Stimulated activated memory B cell treated with anti-CD40 and anti-IgM and Interleukin-4, amounts not matched to agents 10 μg/mL and 1 μg/mL and 100 μg/mL, for 72 hours (primary cell): ENCODE measurements around the gene AKAP11.

Experiments used
- ATAC-seq: fragments of 150-1000 bp; cut with Tn5 transposase; 2 replicates; pipeline ENCODE4 v1.10.0; 2021
- H3K27ac Mint-ChIP-seq: one replicate; pipeline ENCODE4 v1.8.0; 2022; ENCODE audit warnings: mild to moderate bottlenecking, mixed read lengths
- H3K27me3 Mint-ChIP-seq: one replicate; pipeline ENCODE4 v1.8.0; 2022; ENCODE audit warnings: mixed read lengths
- H3K36me3 Mint-ChIP-seq: one replicate; pipeline ENCODE4 v1.8.0; 2022; ENCODE audit warnings: mixed read lengths
- H3K4me1 Mint-ChIP-seq: one replicate; pipeline ENCODE4 v1.8.0; 2022; ENCODE audit warnings: mixed read lengths
- H3K4me3 Mint-ChIP-seq: one replicate; pipeline ENCODE4 v1.8.0; 2022; ENCODE audit warnings: mild to moderate bottlenecking, moderate library complexity, mixed read lengths
- H3K9me3 Mint-ChIP-seq: one replicate; pipeline ENCODE4 v1.8.0; 2022; ENCODE audit warnings: mixed read lengths

AKAP11 gene

GRCh38 chr13:42283574-42283973 lies 11.6 kb downstream of the AKAP11 start:
- Mint-ChIP-seq H3K27me3 (no peaks in the 10 kb centered on the region), H3K4me1 (peaks cover 40% of the 10 kb centered on the region), H3K4me3 (no peak overlapping the region), H3K27ac (no peak overlapping the region), H3K36me3 (peaks cover 34% of the 10 kb centered on the region), H3K9me3 (no peaks in the 10 kb centered on the region)
- ATAC-seq, result no peak

GRCh38 chr13:42284068-42284467 lies 12.1 kb downstream of the AKAP11 start:
- Mint-ChIP-seq H3K36me3 (peaks cover 39% of the 10 kb centered on the region), H3K9me3 (no peaks in the 10 kb centered on the region), H3K27ac (no peak overlapping the region), H3K4me1 (peaks cover 45% of the 10 kb centered on the region), H3K4me3 (no peak overlapping the region), H3K27me3 (no peaks in the 10 kb centered on the region)
- no peak for ATAC-seq

- Mint-ChIP-seq H3K36me3 (peaks cover 81% of the 10 kb centered on the region), H3K27me3 (no peaks in the 10 kb centered on the region), H3K9me3 (no peaks in the 10 kb centered on the region), H3K4me1 (peaks cover 8% of the 10 kb centered on the region), H3K4me3 (no peak overlapping the region), H3K27ac (no peak overlapping the region)
- ATAC-seq, result no peak
Observed at GRCh38 chr13:42298392-42298791, 26.4 kb downstream of the AKAP11 start.

GRCh38 chr13:42305503-42305902 lies 33.6 kb downstream of the AKAP11 start:
- no peak for ATAC-seq
- Mint-ChIP-seq H3K4me1 (peaks cover 7% of the 10 kb centered on the region), H3K9me3 (no peaks in the 10 kb centered on the region), H3K27me3 (no peaks in the 10 kb centered on the region), H3K27ac (no peak overlapping the region), H3K4me3 (no peak overlapping the region), H3K36me3 (peaks cover 86% of the 10 kb centered on the region)

DNA sequence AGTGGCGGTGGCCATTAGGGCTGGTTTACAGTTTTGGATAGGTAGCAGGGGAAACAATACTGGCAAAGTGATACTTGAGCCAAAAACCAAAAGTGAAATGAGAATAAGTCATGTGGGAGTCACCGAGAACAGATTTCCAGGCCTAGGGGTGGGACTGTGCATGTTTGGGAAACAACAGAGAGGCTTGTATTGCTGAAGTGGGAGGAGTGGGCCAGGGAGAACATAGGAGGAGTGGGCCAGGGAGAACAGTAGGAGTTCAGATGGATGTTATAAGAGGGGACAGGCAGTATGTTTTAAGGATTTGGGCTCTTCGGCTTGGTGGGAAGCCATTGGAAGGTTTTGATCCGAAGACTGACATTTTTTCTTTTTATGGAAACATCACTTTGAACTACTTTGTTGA lies 35.5 kb downstream of the AKAP11 start:
- peak overlapping the region; percentile 31 for H3K27ac Mint-ChIP-seq
- no peaks in the 10 kb centered on the region for H3K9me3 Mint-ChIP-seq
- no peak overlapping the region for H3K4me3 Mint-ChIP-seq
- ATAC-seq, result no peak
- no peaks in the 10 kb centered on the region for H3K27me3 Mint-ChIP-seq
- peaks cover 18% of the 10 kb centered on the region for H3K4me1 Mint-ChIP-seq
- H3K36me3 Mint-ChIP-seq, result peaks cover 81% of the 10 kb centered on the region

- Mint-ChIP-seq H3K36me3 (peaks cover 52% of the 10 kb centered on the region), H3K27ac (no peak overlapping the region), H3K4me1 (peaks cover 14% of the 10 kb centered on the region), H3K27me3 (no peaks in the 10 kb centered on the region), H3K9me3 (no peaks in the 10 kb centered on the region), H3K4me3 (no peak overlapping the region)
- ATAC-seq, result no peak
Observed at GRCh38 chr13:42312817-42313431, 41.0 kb downstream of the AKAP11 start.

DNA sequence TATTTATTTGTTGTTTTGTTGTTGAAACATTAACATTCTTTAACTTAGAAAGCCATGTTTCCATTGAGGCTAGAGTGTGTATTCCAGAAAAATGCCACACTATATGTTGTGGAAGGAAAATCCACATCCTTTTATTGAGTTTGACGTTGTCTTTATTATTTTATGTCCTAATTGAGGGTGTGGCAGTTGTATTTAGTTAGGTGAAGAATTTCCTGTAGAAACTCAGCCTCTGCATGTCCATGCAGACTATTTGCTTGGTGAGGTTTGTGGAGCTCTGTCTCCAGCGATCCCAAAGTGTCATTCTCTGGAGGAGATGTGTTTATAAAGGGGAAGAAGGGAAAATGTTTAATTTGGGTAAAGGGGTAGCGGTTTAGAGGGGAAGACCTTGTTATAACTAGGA lies 46.6 kb downstream of the AKAP11 start:
- H3K36me3 Mint-ChIP-seq, result peaks cover 32% of the 10 kb centered on the region
- H3K4me1 Mint-ChIP-seq, result peaks cover 13% of the 10 kb centered on the region
- H3K4me3 Mint-ChIP-seq, result no peak overlapping the region
- no peak overlapping the region for H3K27ac Mint-ChIP-seq
- no peaks in the 10 kb centered on the region for H3K9me3 Mint-ChIP-seq
- no peak for ATAC-seq
- H3K27me3 Mint-ChIP-seq, result no peaks in the 10 kb centered on the region

DNA sequence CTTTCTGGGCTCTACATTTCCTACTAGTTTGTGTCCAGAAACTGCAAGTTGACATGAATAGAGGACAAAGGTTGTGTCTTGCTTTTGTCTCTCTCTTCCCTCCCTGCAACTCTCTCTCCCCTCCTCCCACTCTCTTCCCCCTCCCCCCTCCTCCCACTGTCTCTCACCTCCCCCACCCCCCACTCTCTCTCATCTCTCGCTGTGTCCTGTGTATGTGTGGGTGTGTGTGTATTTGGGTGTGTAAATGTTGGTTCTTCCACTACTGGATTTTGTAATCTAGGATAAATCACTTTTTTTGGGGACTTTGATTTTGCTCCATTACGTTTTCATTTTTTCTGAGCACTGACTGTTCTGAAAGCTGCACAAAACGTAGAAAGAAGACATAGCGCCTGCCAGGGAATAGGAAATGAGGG lies 48.4 kb downstream of the AKAP11 start:
- Mint-ChIP-seq H3K27me3 (no peaks in the 10 kb centered on the region), H3K27ac (no peak overlapping the region), H3K9me3 (no peaks in the 10 kb centered on the region), H3K4me1 (peaks cover 13% of the 10 kb centered on the region), H3K36me3 (peaks cover 28% of the 10 kb centered on the region), H3K4me3 (no peak overlapping the region)
- ATAC-seq, result no peak

DNA sequence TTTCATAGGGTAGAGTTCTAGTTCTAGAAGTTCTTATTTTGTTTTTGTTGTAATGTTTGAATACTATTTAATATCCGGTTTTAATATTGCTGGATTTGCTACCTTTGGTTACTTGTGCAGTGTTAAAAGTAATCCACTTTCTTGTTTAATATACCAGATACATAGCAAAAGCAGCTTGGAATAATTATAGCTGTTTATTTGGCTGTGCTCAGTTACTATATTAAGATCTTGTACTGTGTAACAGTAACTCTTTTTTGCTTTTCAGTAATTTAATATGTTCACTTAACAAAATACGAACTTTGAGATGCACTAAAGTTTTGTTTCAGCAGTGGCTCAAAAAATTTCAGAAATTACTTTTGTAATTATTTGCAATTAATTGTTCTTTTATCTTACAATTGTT lies 50.9 kb downstream of the AKAP11 start:
- Mint-ChIP-seq H3K4me1 (peaks cover 19% of the 10 kb centered on the region), H3K36me3 (peaks cover 28% of the 10 kb centered on the region), H3K27ac (no peak overlapping the region), H3K4me3 (no peak overlapping the region), H3K9me3 (no peaks in the 10 kb centered on the region), H3K27me3 (no peaks in the 10 kb centered on the region)
- no peak for ATAC-seq

DNA sequence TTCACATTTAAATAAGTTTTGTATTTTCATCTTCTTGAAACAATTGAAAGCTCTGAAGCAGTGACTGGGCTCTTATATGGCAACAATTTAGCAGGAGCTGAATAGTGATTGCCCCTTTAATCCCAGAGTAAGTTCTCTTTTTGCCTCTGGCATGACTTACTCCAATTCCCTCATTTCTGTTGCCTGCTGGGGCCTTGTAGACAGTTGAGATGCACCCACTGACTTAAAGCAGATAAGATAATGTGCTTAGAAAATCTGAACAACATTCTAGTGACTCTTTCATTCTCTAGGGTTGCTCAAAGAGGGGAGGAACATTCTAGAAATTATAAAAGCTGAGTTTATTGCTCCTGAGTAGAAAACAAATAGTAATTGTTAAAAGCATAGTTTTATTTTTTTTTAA lies 52.8 kb downstream of the AKAP11 start:
- H3K36me3 Mint-ChIP-seq, result peaks cover 17% of the 10 kb centered on the region
- no peaks in the 10 kb centered on the region for H3K27me3 Mint-ChIP-seq
- H3K27ac Mint-ChIP-seq, result peak overlapping the region; percentile 11
- H3K4me3 Mint-ChIP-seq, result no peak overlapping the region
- no peaks in the 10 kb centered on the region for H3K9me3 Mint-ChIP-seq
- peaks cover 26% of the 10 kb centered on the region for H3K4me1 Mint-ChIP-seq
- ATAC-seq, result no peak

DNA sequence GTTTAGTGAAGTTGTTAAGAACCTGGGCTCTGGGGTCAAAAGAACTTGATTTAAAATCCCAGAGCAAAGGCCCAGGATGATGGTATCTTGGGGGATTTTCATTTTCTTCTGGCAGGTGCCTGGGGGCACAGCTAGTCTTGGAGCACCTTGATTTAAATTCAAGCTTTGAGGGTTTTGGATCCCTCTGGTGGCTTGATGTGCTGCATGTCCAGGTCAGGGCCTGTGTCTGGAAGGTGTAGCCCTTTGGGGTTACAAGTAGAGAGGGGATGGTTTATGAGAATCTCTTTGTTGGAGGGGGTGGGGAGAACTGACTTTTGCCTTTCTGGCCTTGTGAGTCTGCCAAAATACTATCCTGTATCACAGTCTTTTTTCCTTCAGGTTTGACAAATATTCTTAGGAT lies 55.8 kb downstream of the AKAP11 start:
- Mint-ChIP-seq H3K27ac (no peak overlapping the region), H3K4me1 (peaks cover 20% of the 10 kb centered on the region), H3K27me3 (no peaks in the 10 kb centered on the region), H3K9me3 (no peaks in the 10 kb centered on the region), H3K4me3 (no peak overlapping the region), H3K36me3 (peaks cover 9% of the 10 kb centered on the region)
- ATAC-seq, result no peak

DNA sequence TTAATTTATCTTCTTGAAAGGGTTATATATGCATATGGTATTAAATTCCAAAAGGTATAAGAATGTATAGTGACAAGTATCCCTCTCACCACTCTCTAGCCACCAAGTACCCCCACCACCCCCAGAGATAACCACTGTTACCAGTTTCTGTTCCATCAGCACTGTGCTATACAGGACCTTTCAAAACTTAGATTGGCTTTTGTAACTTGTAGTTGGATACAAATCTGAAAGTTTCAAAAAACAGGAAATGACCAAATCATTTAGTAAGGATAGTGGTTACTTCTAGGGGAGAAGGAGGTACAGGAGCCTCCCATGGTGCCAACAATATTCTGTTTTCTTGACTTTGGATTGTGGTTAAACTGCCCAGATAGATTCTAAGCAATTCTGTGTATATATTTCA lies 56.7 kb downstream of the AKAP11 start:
- H3K4me3 Mint-ChIP-seq, result no peak overlapping the region
- H3K4me1 Mint-ChIP-seq, result peaks cover 24% of the 10 kb centered on the region
- H3K36me3 Mint-ChIP-seq, result peaks cover 5% of the 10 kb centered on the region
- peak overlapping the region; percentile 22 for H3K27ac Mint-ChIP-seq
- peak; percentile 48 for ATAC-seq
- no peaks in the 10 kb centered on the region for H3K9me3 Mint-ChIP-seq
- H3K27me3 Mint-ChIP-seq, result no peaks in the 10 kb centered on the region

- no peak for ATAC-seq
- no peaks in the 10 kb centered on the region for H3K27me3 Mint-ChIP-seq
- no peak overlapping the region for H3K4me3 Mint-ChIP-seq
- H3K4me1 Mint-ChIP-seq, result peaks cover 29% of the 10 kb centered on the region
- no peaks in the 10 kb centered on the region for H3K9me3 Mint-ChIP-seq
- peak overlapping the region; percentile 22 for H3K27ac Mint-ChIP-seq
- no peaks in the 10 kb centered on the region for H3K36me3 Mint-ChIP-seq
Observed at GRCh38 chr13:42329239-42329638, 57.3 kb downstream of the AKAP11 start.

DNA sequence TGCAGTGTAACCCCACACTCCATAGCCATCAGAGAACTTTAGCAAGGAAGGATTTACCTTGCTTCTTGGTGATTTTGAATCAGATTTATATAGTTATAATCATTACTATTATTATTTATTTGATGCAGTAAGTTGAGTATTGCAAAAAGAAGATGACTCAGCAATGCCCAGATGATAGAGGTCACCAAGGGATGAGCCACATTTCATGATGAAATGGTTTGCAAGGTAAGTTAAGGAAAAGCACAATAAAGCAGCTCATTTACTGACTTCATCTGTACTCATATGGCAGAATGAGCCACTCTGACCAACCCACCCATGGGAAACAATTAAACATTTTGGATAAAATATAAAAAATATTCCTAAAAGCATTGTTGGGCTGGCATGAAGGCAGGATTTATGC lies 59.1 kb downstream of the AKAP11 start:
- H3K27ac Mint-ChIP-seq, result no peak overlapping the region
- H3K4me3 Mint-ChIP-seq, result no peak overlapping the region
- H3K27me3 Mint-ChIP-seq, result no peaks in the 10 kb centered on the region
- no peaks in the 10 kb centered on the region for H3K9me3 Mint-ChIP-seq
- H3K4me1 Mint-ChIP-seq, result peaks cover 38% of the 10 kb centered on the region
- ATAC-seq, result no peak
- no peaks in the 10 kb centered on the region for H3K36me3 Mint-ChIP-seq

DNA sequence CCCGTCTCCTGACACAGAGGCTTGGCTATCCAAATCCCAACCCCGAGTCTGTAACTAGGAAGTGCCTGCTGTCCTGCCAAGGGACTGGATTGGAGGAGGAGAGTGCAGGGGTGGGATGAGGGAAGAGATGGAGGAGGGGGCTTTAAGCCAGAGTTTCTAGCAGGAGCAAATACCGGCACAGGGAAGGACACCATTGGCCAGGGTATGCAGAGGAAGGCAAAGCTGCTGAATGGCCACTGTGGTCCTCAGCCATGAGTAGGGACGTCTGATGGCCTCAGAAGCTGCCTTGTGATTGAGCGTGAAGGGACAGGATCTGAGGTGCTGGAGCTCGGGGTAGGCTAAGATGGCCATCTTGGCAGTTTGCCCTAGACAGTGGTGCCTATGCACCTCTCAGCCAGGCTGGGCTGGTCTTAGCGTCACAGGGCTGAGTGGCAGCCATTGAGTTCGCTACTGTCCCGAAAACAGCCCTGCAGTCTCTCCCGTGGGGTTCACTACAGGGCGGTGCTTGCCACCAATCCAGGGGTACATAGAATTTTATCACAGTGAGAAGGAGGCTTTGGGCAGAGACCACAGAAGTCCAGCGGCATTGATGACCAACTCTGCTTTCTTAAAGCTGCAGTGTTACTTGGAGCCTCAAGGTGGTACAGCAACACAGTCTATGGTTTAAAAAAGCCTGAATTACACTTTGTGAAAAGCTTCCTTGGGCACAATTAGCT lies 61.8 kb downstream of the AKAP11 start:
- peaks cover 34% of the 10 kb centered on the region for H3K4me1 Mint-ChIP-seq
- ATAC-seq, result peak; percentile 71
- H3K36me3 Mint-ChIP-seq, result no peaks in the 10 kb centered on the region
- no peak overlapping the region for H3K4me3 Mint-ChIP-seq
- H3K27me3 Mint-ChIP-seq, result no peaks in the 10 kb centered on the region
- peak overlapping the region; percentile 74 for H3K27ac Mint-ChIP-seq
- H3K9me3 Mint-ChIP-seq, result no peaks in the 10 kb centered on the region

DNA sequence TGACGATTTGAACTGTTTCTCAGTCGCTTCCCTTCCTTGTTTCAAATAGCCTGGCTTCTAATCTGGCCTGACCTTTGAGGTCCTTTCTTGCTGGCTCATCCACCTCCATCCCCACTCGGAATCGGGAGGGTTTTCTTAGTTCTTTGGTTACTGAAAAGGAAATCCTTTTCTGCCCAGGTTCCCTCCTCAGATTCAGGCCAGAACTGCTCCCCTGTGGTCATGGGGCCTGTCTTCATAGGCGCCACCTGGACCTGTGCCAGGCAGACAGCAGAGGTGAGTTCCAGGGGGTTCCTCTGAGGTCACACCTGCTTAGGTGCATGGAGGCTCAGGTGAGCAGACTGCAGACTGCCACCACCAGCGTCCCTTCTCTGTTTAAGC lies 62.4 kb downstream of the AKAP11 start:
- Mint-ChIP-seq H3K27ac (peak overlapping the region; percentile 74), H3K9me3 (no peaks in the 10 kb centered on the region), H3K27me3 (no peaks in the 10 kb centered on the region), H3K36me3 (no peaks in the 10 kb centered on the region), H3K4me1 (peaks cover 29% of the 10 kb centered on the region), H3K4me3 (no peak overlapping the region)
- peak; percentile 48 for ATAC-seq
